ENCODE data around the gene DIPK2B.

The DIPK2B gene

DNA sequence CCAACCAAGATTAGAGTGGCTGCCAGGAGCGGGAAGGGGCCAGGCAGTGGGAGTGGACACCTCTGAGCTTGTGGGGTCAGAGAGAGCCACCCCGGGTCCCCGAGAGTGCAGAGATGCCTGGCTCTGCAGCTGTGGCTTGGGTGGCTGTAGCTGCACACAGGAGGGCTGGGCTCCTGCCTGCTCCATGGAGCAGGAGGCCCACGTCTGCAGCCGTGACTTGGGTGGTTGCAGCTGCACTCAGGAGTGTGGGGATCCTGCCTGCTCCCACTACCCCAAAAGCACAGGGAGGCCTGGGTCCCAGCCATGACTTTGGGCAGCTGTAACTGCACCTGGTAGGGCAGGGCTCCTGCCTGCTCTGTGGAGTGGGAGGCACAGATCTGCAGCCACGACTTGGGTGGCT, 28.7 kb upstream of the DIPK2B start:
- H3K4me3 Mint-ChIP-seq = no peak overlapping the region
- peaks cover 8% of the 10 kb centered on the region for H3K9me3 Mint-ChIP-seq
- no peaks in the 10 kb centered on the region for H3K27me3 Mint-ChIP-seq (ENCODE audit: low read depth)
- no peaks in the 10 kb centered on the region for H3K4me1 Mint-ChIP-seq
- no peak overlapping the region for H3K27ac Mint-ChIP-seq
- TF ChIP-seq, protein P1, sequence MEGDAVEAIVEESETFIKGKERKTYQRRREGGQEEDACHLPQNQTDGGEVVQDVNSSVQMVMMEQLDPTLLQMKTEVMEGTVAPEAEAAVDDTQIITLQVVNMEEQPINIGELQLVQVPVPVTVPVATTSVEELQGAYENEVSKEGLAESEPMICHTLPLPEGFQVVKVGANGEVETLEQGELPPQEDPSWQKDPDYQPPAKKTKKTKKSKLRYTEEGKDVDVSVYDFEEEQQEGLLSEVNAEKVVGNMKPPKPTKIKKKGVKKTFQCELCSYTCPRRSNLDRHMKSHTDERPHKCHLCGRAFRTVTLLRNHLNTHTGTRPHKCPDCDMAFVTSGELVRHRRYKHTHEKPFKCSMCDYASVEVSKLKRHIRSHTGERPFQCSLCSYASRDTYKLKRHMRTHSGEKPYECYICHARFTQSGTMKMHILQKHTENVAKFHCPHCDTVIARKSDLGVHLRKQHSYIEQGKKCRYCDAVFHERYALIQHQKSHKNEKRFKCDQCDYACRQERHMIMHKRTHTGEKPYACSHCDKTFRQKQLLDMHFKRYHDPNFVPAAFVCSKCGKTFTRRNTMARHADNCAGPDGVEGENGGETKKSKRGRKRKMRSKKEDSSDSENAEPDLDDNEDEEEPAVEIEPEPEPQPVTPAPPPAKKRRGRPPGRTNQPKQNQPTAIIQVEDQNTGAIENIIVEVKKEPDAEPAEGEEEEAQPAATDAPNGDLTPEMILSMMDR (IDR thresholded peaks at IDR 0.05; ENCODE audit: unreplicated experiment in 3 of 3) = no peak
- no peaks in the 10 kb centered on the region for H3K36me3 Mint-ChIP-seq (ENCODE audit: low read depth)

DNA sequence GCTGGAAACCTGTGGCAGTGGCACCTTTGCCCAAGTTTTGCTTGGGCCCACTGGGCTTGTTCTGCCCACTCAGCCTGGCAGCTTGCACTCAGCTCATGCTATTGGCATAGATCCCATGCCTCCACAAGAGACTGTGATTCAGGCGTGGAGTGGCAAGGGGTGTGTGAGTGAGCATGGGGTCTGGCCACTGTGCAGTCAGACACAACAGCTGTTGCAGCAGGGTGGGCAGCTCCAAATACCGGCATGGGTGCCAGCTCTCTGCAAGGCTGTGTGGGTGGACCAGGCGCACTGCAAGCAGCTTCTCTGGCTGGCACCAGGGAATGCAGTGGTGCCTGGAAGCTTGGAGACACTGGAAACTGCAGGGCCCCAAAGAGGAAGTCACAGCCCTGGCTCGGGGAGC, 27.4 kb upstream of the DIPK2B start:
- H3K27me3 Mint-ChIP-seq (ENCODE audit: low read depth) = no peaks in the 10 kb centered on the region
- TF ChIP-seq, protein P1 (IDR thresholded peaks at IDR 0.05; ENCODE audit: unreplicated experiment in 3 of 3) = no peak
- H3K4me1 Mint-ChIP-seq = no peaks in the 10 kb centered on the region
- H3K27ac Mint-ChIP-seq = no peak overlapping the region
- peaks cover 8% of the 10 kb centered on the region for H3K9me3 Mint-ChIP-seq
- H3K36me3 Mint-ChIP-seq (ENCODE audit: low read depth) = no peaks in the 10 kb centered on the region
- no peak overlapping the region for H3K4me3 Mint-ChIP-seq

DNA sequence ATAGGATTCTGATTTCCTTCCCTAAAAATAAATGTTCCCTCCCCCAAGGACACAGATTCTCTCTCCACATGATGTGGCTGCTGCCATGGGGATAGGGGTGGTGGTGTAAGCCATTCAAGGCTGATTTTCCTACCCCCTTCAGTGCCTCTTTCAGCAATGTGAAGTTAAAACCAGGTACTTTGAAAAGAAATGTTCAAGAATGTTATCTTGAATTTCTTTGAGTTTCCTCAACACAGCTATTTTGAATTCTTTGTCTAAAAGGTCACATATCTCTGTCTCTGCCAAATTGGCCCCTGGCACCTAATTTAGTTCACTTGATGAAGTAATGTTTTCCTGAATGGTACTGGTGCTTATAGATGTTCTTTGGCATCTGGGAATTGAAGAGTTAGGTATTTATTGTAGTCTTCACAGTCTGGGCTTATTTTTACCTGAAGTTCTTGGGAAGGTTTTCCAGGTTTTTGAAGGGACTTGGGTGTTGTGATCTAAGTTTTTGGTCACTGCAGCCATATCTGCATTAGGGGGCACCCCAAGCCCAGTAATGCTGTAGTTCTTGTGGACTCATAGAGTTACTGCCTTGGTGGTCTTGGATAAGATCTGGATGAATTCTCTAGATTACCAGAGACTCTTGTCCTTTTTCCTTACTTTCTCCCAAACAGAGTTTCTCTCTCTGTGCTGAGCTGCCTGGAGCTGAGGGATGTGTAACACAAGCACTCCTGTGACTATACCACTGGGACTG, 7.6 kb upstream of the DIPK2B start:
- Mint-ChIP-seq H3K4me1 (no peaks in the 10 kb centered on the region), H3K27me3 (ENCODE audit: low read depth) (no peaks in the 10 kb centered on the region)

DNA sequence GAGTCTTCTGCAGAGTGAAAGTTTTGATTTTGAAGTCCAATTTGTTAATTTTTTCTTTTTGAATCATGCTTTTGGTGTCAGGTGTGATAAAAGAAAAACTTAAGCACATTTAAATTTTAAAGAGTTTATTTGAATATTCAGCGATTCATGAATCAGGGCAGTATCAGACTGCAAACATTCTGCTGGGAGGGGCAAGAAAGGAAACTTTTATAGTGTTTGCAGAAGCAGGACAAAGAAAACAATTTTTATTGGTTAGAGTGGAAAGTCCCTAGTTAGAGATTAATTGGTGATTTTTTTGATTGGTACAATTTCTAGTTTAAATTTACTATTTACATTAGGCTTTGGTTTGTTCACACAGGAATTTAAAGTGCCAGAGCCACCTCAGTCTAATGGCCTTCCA, 1.5 kb upstream of the DIPK2B start:
- TF ChIP-seq, protein P1 (IDR thresholded peaks at IDR 0.05; ENCODE audit: unreplicated experiment in 3 of 3) = no peak
- Mint-ChIP-seq H3K36me3 (ENCODE audit: low read depth) (no peaks in the 10 kb centered on the region), H3K4me3 (no peak overlapping the region), H3K27ac (no peak overlapping the region), H3K4me1 (no peaks in the 10 kb centered on the region), H3K9me3 (peaks cover 20% of the 10 kb centered on the region), H3K27me3 (ENCODE audit: low read depth) (no peaks in the 10 kb centered on the region)

More for the DNA sequence above, 7.6 kb upstream of the DIPK2B start:
- Mint-ChIP-seq H3K4me3 (no peak overlapping the region), H3K9me3 (peaks cover 42% of the 10 kb centered on the region), H3K27ac (no peak overlapping the region), H3K36me3 (ENCODE audit: low read depth) (no peaks in the 10 kb centered on the region)
- TF ChIP-seq, protein P1 (IDR thresholded peaks at IDR 0.05; ENCODE audit: unreplicated experiment in 3 of 3) = no peak

DNA sequence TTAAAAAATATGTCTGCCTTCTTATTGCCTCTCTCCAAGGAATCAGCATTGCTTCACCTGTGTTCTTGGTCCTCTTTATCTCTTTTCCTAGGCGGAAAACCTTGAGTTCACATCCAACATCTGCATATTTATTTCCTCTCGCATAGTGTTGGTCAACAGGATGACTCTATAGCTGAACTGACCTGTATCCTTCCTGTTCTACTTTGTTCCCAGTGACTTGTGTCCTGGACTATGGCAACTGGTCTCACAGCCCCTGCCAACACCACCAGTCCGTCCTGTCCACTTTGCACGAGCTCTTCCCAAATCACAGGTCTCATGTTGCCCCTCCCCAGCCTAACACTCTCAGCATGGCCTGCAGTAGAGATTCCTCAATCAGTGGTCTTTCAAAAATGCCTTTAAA, 2.0 kb downstream of the DIPK2B start:
- Mint-ChIP-seq H3K4me3 (no peak overlapping the region), H3K27me3 (ENCODE audit: low read depth) (no peaks in the 10 kb centered on the region), H3K9me3 (no peaks in the 10 kb centered on the region), H3K36me3 (ENCODE audit: low read depth) (no peaks in the 10 kb centered on the region), H3K27ac (no peak overlapping the region), H3K4me1 (no peaks in the 10 kb centered on the region)
- TF ChIP-seq, protein P1 (IDR thresholded peaks at IDR 0.05; ENCODE audit: unreplicated experiment in 3 of 3) = no peak

DNA sequence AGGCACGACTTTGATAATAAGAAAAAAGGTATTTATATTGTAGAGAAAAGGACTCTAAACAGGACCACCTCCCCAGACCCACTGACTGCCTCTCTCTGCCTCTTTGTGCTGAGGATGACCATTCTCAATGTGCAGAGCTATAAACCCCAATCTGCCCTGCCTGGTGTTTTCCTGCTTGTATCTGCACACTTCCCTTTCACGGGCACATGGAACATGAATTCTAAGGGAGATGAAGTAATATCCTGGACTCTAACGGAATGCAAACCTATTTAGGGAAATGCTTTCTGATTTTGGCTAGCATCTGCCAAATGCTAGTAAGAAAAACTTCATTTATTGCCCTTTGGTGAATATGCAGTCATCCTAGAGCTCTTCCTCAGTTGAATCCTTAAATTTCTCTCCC, 2.4 kb downstream of the DIPK2B start:
- H3K36me3 Mint-ChIP-seq (ENCODE audit: low read depth) = no peaks in the 10 kb centered on the region
- TF ChIP-seq, protein P1 (IDR thresholded peaks at IDR 0.05; ENCODE audit: unreplicated experiment in 3 of 3) = no peak
- H3K27ac Mint-ChIP-seq = no peak overlapping the region
- H3K27me3 Mint-ChIP-seq (ENCODE audit: low read depth) = no peaks in the 10 kb centered on the region
- H3K4me1 Mint-ChIP-seq = no peaks in the 10 kb centered on the region
- H3K4me3 Mint-ChIP-seq = no peak overlapping the region
- H3K9me3 Mint-ChIP-seq = no peaks in the 10 kb centered on the region
